Left ventricle myocardium inferior (tissue), 1 donor: ENCODE measurements around the gene GRAMD2A. TPM values are rescaled to one million over a fixed set of nuclear protein-coding genes. Genes with fewer than 3 reads are reported as not detected.
A peak's percentile ranks its signal among the peaks of the same experiment; 100 is the strongest.

ENCODE experiments used
- DNase-seq: peaks from one replicate; pipeline ENCODE4 v3.0.0-alpha.2; 2020
- H3K27ac ChIP-seq: fragments of 200-600 bp; replicated peaks from 2 replicates; pipeline ENCODE4 v1.8.0; 2021
- H3K27me3 ChIP-seq: fragments of 200-600 bp; 2 replicates; pipeline ENCODE4 v1.8.0; 2021; ENCODE audit warnings: low read depth
- H3K36me3 ChIP-seq: fragments of 200-600 bp; 2 replicates; pipeline ENCODE4 v1.8.0; 2021
- H3K4me1 ChIP-seq: fragments of 200-600 bp; 2 replicates; pipeline ENCODE4 v1.8.0; 2021
- H3K4me3 ChIP-seq: fragments of 200-600 bp; 2 replicates; pipeline ENCODE4 v1.8.0; 2021; ENCODE audit warnings: mild to moderate bottlenecking, moderate library complexity
- H3K9me3 ChIP-seq: fragments of 200-600 bp; replicated peaks from 2 replicates; pipeline ENCODE4 v1.8.0; 2021
- CTCF ChIP-seq: fragments of 200-600 bp; IDR thresholded peaks from 2 replicates; pipeline ENCODE4 v1.8.0; 2021; ENCODE audit warnings: antibody characterized with exemption, mild to moderate bottlenecking, borderline replicate concordance
- intact Hi-C: fragments of 100-400 bp; cut with micrococcal nuclease; formaldehyde crosslinking; loops from one replicate; pipeline ENCODE4 v1.11.0; 2022
- total RNA-seq: library from RNA; stranded (reverse); fragmentation: NEBNext Ultra II Directional; extraction: Animal tissue kit (Norgen Biotek cat#: 25700); gene quantifications from one replicate; pipeline ENCODE4 v1.2.1, GENCODE V29; 2021
- donor health status: DM: no; HTN: yes; CAD: no; lungs with severe emphysema.

The GRAMD2A gene
- total RNA-seq, 1 donor from 2014 or later = not detected

DNA sequence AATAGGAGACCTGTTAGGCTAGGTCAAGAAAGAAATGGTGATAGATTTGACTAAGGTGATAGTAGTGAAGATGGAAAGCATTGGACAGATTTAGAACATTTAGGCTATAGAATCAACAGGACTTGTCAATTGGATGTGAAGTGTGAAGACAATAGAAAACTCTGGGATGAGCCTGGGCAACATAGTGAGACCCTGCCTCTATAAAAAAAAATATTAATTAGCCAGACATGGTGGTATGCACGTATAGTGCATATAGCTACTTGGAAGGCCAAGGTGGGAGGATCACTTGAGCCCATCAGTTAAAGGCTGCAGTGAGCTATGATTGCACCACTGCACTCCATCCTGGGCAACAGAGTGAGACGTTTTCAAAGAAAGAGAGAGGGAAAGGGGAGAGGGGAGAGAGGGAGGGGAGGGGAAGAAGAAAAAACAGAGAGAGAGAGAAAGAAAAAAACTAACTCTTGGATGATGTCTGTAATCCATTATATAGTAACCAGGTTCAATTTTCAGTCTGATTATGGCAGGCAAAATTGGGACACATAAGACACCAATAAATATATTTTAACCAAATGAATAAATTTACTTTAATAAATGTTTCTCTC lies 69.8 kb downstream of the GRAMD2A start:
- no peak for TF ChIP-seq CTCF
- H3K27me3 ChIP-seq = no peaks in the 10 kb centered on the region
- H3K4me3 ChIP-seq = no peak overlapping the region
- H3K4me1 ChIP-seq = peaks cover 16% of the 10 kb centered on the region
- no peaks in the 10 kb centered on the region for H3K36me3 ChIP-seq
- intact Hi-C loops = no loop called here
- H3K27ac ChIP-seq = no peak overlapping the region
- DNase-seq = no peak
- no peaks in the 10 kb centered on the region for H3K9me3 ChIP-seq

DNA sequence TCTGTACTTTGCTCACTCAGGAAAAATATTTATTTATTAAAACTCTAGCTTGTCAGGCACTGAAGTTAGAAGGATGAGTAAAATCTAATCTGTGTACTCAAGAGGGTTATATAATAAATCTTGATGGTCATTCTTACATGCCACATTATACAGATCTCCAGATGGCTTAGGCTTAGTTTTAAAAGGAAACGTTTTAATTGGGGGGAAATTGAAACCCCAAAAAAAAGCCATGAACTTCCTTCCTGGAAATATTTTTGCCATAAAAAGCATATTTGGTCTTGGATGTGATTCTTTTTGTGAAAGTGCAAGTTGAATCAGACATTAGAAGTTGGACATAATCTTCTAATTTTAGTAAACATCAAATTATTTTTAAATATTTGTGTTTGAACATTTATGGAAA lies 73.4 kb downstream of the GRAMD2A start:
- intact Hi-C loops = no loop called here

GRCh38 chr15:72118017-72118978 lies 79.3 kb downstream of the GRAMD2A start, which contains the start of the genes MYO9A and SENP8:
Gene MYO9A (minus strand): TSS chr15:72118150. CDS start chr15:72046563, 71,587 bp downstream.
Gene SENP8 (plus strand): TSS chr15:72118403. CDS start chr15:72139624, 21,221 bp downstream.
- Histone ChIP-seq H3K27me3 (no peaks in the 10 kb centered on the region), H3K36me3 (no peaks in the 10 kb centered on the region), H3K4me1 (peaks cover 55% of the 10 kb centered on the region), H3K27ac (peak within 1 kb of the TSS; percentile 99), H3K4me3 (peak within 1 kb of the TSS; percentile 93), H3K9me3 (no peaks in the 10 kb centered on the region)
- DNase-seq = peak; percentile 98
- intact Hi-C loops = no loop called here
- TF ChIP-seq CTCF = no peak

More for the DNA sequence above, 73.4 kb downstream of the GRAMD2A start:
- Histone ChIP-seq H3K27ac (no peak overlapping the region), H3K4me3 (no peak overlapping the region), H3K9me3 (no peaks in the 10 kb centered on the region), H3K36me3 (no peaks in the 10 kb centered on the region), H3K4me1 (peaks cover 8% of the 10 kb centered on the region), H3K27me3 (no peaks in the 10 kb centered on the region)
- no peak for DNase-seq
- TF ChIP-seq CTCF = no peak

DNA sequence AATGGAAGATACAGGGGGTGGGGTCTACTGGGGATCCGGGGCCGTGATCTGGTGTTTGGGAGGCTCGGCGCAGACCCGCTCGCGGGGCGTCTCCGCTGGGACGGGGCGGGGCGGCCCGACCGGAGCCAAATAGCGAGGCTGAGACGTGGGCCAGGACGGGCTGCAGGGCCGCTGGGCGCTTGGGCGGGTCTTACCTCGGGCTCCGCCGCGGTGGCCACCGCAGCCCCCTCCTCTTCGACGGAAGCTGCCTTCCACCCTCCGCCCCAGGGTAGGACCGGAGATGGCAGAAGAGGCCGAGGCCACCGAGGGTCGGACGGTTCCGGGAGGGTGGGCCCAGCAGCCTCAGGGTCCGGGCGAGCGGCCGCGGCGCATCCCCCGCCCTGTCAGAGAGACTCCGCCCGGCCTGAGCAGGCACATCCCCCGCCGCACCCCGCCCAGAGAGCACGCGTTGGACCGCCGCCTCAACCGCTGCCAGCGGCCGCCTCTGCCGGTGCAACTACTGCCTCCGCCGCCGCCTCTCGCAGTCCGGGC lies 80.0 kb downstream of the GRAMD2A start:
- Histone ChIP-seq H3K9me3 (no peaks in the 10 kb centered on the region), H3K36me3 (no peaks in the 10 kb centered on the region), H3K27ac (peak overlapping the region; percentile 99), H3K27me3 (no peaks in the 10 kb centered on the region), H3K4me3 (peak overlapping the region; percentile 93), H3K4me1 (peaks cover 62% of the 10 kb centered on the region)
- intact Hi-C loops = no loop called here
- peak; percentile 83 for DNase-seq
- TF ChIP-seq CTCF = peak; percentile 26

- Histone ChIP-seq H3K4me1 (peaks cover 69% of the 10 kb centered on the region), H3K27me3 (no peaks in the 10 kb centered on the region), H3K36me3 (no peaks in the 10 kb centered on the region), H3K9me3 (no peaks in the 10 kb centered on the region), H3K27ac (peak overlapping the region; percentile 99), H3K4me3 (peak overlapping the region; percentile 93)
- intact Hi-C loops = no loop called here
- peak; percentile 18 for DNase-seq
- no peak for TF ChIP-seq CTCF
These were observed 80.7 kb downstream of the GRAMD2A start for GRCh38 chr15:72116731-72117485.
